HG02798 (cell line): ENCODE measurements around the gene PGAM4.
"Not testable (repeated sequence)": the region's sequence is repeated elsewhere in the genome, so short reads cannot be mapped to it uniquely, and the experiment has no call there.

Experiments
- ATAC-seq: cut with Tn5 transposase; IDR thresholded peaks from one replicate; pipeline ENCODE4 v1.9.1; 2021; ENCODE audit warnings: mild to moderate bottlenecking; ENCODE audit not compliant: unreplicated experiment, poor library complexity

The PGAM4 gene

GRCh38 chrX:77969538-77969937 is at the start of gene PGAM4:
Gene PGAM4, minus strand, starts transcription at chrX:77969638. Its CDS starts 0 bp downstream, at chrX:77969638.
- ATAC-seq = no peak

GRCh38 chrX:78011846-78012245 is 42.4 kb upstream of the PGAM4 start:
- ATAC-seq = no peak

- ATAC-seq = no peak
These were observed 10.4 kb upstream of the PGAM4 start for GRCh38 chrX:77979870-77980269.

GRCh38 chrX:77977518-77977917 is 8.1 kb upstream of the PGAM4 start:
- ATAC-seq = no peak

GRCh38 chrX:77977095-77977494 is 7.7 kb upstream of the PGAM4 start:
- no peak for ATAC-seq

- no peak for ATAC-seq
These were observed 6.3 kb upstream of the PGAM4 start for GRCh38 chrX:77975755-77976154.

- ATAC-seq = no peak
These were observed 1.8 kb downstream of the PGAM4 start for GRCh38 chrX:77967631-77968030.

- no peak for ATAC-seq
These were observed 3.1 kb downstream of the PGAM4 start for GRCh38 chrX:77966361-77966760.

- ATAC-seq = no peak
These were observed 7.2 kb downstream of the PGAM4 start for GRCh38 chrX:77962068-77962902.

- no peak for ATAC-seq
These were observed 8.4 kb downstream of the PGAM4 start for GRCh38 chrX:77961063-77961462.

- no peak for ATAC-seq
These were observed 8.9 kb downstream of the PGAM4 start for GRCh38 chrX:77960567-77960966.

- ATAC-seq = no peak
These were observed 15.7 kb downstream of the PGAM4 start for GRCh38 chrX:77953708-77954107.

GRCh38 chrX:77953302-77953701 is 16.1 kb downstream of the PGAM4 start:
- no peak for ATAC-seq

GRCh38 chrX:77952173-77952572 is 17.3 kb downstream of the PGAM4 start:
- ATAC-seq = no peak

GRCh38 chrX:77949840-77950239 is 19.6 kb downstream of the PGAM4 start:
- ATAC-seq = no peak

- no peak for ATAC-seq
These were observed 22.9 kb downstream of the PGAM4 start for GRCh38 chrX:77946571-77946970.

GRCh38 chrX:77945910-77946545 is 23.4 kb downstream of the PGAM4 start:
- ATAC-seq = no peak

GRCh38 chrX:77945031-77945430 is 24.4 kb downstream of the PGAM4 start:
- not testable (repeated sequence) for ATAC-seq

- no peak for ATAC-seq
These were observed 31.3 kb downstream of the PGAM4 start for GRCh38 chrX:77938083-77938680.

GRCh38 chrX:77937291-77937690 is 32.1 kb downstream of the PGAM4 start:
- ATAC-seq = no peak

GRCh38 chrX:77936299-77936698 is 33.1 kb downstream of the PGAM4 start:
- no peak for ATAC-seq
